Adrenal gland (tissue), 5 donors: ENCODE results near the gene CCDC174.

Experiments
- POLR2A ChIP-seq, 2 donors: fragments of 450-650 bp; IDR thresholded peaks; one replicate each; pipeline ENCODE4 v1.6.1; 2017; ENCODE audit warnings: antibody characterized with exemption in 2 of 2, mild to moderate bottlenecking in 2 of 2, moderate library complexity in 1 of 2
- TF ChIP-seq, protein P1 (sequence below), 6 experiments: fragments of 450-650 bp in 4 of 6; fragments of 200-600 bp in 2 of 6; sonication (generic) in 1 of 6; IDR thresholded peaks; 1 replicate in 5 of 6; 2 replicates in 1 of 6; pipeline versions ENCODE4 v1.5.1 to v1.8.0; 2016 to 2021; ENCODE audit warnings: antibody characterized with exemption in 6 of 6, mild to moderate bottlenecking in 2 of 6, moderate library complexity in 1 of 6
- donor health status: DM: no; HTN: no; CAD: no.

DNA sequence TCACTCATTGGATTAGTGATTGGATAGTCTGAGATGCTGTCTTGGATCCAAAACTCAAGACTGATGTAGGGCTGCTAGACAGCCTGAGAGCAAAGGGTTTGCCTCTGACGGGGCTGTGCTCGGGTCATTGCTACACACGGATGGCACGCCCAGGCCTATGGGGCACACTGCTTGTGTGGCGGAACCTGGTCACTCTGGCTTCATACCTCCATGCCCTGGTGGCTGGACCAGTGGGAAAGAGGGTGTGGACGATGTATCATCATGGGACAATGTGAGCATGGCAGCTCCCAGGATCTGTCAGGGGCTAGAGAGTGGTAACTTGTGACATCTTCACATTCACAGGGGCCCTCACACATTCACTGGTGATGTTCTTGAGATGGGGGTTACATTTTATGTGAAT lies 18.1 kb upstream of the CCDC174 start:
- TF ChIP-seq, protein P1, sequence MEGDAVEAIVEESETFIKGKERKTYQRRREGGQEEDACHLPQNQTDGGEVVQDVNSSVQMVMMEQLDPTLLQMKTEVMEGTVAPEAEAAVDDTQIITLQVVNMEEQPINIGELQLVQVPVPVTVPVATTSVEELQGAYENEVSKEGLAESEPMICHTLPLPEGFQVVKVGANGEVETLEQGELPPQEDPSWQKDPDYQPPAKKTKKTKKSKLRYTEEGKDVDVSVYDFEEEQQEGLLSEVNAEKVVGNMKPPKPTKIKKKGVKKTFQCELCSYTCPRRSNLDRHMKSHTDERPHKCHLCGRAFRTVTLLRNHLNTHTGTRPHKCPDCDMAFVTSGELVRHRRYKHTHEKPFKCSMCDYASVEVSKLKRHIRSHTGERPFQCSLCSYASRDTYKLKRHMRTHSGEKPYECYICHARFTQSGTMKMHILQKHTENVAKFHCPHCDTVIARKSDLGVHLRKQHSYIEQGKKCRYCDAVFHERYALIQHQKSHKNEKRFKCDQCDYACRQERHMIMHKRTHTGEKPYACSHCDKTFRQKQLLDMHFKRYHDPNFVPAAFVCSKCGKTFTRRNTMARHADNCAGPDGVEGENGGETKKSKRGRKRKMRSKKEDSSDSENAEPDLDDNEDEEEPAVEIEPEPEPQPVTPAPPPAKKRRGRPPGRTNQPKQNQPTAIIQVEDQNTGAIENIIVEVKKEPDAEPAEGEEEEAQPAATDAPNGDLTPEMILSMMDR (IDR thresholded peaks at IDR 0.05), result no peak
- no peak for TF ChIP-seq POLR2A (IDR thresholded peaks at IDR 0.05)
